Fibroblast of skin of abdomen (primary cell): Measurements from ENCODE around the gene TGFB1.

Source experiments
- DNase-seq: peaks from one replicate; pipeline ENCODE4 v3.0.0-alpha.2; 2013

Gene TGFB1

DNA sequence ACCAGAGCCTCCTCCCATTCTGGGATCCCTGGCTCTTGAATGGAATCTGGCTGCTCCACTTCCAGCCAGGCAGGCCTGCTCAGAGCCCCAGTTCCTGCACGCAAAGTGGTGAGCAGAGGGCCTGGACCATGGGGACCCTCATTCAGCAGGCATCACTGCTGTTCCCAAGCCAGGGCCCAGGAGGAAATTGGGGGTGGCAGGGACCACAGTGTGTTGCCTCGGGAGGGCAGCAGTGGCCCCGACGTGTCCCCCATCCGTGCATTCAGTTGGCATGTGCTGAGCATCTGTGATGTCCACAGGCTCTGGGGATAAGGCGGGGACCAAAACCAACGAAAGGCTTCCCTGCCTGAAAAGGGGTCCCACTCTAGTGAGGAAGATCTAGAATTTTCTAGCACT is 32.5 kb downstream of the TGFB1 start:
- no peak for DNase-seq

DNA sequence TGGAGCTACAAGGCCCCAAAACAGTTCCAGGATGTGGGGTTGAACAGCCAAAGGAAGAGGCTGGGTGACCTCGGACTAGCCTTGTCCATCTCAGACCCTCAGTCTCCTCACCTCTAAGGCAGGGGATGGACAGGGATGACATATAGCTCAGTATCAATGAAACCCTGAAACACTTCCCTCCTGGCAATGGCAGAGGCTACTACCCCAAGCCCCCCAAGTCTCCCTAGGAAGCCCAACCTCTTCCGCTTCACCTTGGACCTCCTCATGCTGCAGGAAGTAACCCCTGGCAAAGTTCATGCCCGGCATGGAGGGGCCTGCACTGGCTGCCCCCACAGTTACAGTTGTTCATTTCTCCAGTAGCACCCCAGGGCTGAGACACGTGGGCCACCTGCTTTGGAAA is 33.2 kb downstream of the TGFB1 start:
- DNase-seq, result no peak

DNA sequence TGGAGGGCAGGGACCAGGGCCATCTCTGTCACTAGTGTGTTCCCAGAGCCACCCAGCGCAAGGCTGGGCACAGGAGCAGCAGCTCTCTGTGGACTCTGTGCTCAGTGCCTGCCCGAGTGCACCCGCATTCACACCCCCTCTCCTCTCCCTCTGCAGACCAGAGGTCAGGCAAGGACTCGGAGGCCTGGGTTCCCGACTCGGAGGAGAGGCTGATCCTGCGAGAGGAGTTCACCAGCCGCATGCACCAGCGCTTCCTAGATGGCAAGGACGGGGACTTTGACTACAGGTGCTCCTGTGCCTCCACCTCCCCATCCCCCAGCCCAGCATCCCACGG is 33.6 kb downstream of the TGFB1 start:
- no peak for DNase-seq

DNA sequence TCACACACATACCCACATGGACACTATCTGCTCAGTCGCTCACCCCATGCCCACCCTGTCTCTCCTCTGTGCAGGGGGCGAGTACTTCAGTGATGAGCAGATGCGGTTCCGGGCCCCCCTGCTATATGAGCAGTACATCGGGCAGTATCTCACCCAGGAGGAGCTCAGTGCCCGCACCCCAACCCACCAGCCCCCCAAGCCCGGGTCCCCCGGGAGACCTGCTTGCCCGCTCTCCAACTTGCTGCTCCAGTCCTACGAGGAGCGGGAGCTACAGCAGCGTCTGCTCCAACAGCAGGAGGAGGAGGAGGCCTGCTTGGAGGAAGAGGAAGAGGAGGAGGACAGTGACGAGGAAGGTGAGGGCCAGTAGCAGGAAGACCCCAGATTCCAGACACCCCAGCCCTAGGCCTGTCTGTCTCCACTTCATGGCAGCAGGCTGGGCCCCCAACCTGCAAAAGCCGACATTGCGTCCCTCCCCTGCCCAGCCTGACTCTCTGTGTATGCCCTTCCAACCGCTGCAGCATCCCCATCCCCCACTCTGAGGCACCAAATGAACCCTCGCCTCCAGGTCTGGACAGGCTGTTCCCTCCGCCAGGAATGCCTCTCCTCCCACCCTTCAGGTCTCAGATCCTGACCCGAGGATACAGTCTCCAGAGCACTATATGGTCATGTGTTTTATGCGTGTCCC is 34.1 kb downstream of the TGFB1 start:
- DNase-seq, result no peak

DNA sequence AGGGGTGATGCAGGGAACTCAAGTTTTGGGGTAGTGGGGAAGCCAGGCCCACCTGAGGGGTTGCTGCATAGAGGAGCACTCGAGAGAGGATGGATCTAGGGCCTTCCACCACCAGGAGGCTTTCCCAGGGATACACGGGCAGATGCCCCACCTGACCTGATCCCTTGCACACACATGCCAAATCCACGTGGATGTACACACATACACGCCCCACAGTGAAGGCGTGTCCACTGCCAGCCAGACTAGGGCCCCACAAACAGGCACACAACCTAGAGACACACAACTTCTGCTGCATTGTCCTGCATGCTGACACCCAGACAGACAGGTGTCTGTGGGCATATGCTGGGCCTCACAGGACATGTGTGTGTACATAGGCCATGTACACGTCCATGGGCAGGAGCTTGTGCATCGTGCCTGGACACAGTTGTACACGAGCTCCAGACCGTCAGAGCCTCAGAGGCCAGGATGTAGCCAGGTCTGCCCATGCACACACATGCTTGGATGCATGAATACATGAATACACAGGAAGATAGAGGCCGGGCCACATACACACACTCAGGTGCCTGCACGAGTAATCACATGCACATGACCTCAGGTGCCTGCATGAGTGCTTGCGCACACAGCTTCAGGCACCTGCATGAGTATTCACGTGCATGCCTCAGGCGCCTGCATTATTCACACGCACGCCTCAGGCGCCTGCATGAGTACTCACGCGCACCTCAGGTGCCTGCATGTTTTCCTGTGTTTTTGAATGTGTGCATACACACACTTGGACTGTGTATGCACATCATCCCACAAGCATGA is 34.8 kb downstream of the TGFB1 start:
- no peak for DNase-seq

DNA sequence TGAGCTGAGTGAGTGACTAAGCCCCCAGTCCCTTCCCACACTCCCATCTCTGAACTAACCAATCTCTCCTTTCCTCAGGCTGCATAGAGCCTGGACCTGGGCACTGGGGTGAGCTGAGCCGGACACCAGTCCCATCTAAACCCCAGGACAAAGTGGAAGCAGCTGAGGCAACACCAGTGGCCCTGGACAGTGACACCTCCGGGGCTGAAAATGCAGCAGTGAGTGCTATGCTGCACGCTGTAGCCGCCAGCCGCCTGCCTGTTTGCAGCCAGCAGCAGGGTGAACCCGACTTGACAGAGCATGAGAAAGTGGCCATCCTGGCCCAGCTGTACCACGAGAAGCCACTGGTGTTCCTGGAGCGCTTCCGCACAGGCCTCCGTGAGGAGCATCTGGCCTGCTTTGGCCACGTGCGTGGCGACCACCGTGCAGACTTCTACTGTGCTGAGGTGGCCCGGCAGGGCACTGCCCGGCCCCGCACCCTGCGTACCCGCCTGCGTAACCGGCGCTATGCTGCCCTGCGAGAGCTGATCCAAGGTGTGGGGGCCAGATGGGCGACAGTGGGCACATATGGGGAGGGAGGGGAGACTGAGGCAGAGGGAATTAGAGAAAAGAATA is 37.3 kb downstream of the TGFB1 start:
- DNase-seq, result no peak

DNA sequence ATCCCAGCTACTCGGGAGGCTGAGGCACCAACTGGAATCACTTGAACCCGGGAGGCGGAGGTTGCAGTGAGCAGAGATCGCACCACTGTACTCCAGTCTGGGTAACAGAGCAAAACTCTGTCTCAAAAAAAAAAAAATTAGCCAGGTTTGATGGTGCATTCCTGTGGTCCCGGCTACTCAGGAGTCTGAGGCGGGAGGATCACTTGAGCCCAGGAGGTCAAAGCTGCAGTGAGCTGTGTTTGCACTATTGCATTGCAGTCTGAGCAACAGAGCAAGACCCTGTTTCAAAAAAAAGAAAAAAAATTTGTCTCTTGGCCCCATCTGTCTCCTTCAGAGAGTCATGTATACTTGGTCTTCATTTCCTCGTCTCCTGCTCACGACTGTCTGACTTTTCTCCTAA is 42.1 kb downstream of the TGFB1 start:
- no peak for DNase-seq

DNA sequence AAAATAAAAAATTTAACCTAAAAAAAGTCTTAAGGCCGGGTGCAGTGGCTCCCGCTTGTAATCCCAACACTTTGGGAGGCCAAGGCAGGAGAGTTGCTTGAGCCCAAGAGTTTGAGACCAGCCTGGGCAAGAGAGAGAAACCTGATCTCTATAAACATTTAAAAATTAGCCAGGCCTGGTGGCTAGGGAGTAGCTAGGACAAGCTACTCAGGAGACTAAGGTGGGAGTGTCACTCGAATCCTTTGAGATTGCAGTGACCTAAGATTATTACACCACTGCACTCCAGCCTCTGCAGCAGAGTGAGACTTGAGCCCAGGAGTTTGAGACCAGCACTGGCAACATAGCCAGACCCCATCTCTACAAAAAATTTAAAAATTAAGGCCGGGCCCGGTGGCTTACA is 42.6 kb downstream of the TGFB1 start:
- DNase-seq, result no peak

DNA sequence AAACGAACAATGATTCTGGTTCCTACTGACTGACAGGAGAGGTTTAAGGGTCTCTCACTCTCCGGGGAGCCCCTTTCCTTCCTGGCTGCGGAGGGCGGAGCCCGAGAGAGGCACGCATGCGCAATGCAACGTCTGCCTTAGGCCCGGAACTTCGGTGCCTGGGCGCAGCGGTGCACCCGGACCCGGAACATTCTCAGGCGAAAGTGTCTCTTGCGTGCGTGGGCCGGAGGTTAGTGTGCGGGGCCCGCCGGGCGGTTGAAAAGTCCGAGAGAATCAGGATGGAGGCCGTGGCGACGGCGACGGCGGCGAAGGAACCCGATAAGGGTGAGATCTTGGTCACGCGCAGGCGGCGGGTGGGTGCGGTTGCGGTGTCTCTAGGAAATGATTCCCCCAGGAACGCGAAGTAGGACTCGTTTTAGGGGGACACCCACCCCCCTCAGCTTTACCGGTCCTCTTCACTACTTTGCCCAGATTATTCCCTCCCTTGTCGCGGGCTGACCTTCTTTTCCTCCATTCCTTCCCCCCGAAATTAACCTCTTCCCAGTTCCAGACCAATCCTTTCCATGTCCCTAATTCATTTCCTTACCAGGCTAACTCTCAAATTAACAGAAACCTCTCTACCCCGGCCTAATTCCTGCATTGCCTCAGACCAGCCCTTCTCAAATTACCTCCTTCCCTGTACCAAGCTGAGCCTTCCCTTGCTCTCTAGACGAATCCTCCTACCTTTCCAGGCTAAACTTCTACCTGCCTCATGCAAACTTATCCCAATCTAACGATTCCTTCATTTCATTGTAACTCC is 43.5 kb downstream of the TGFB1 start, which contains the start of gene CCDC97:
TSS of gene CCDC97 (plus strand) at position 140 of the 799 bp plus-strand sequence. CDS start at position 279, 139 bp downstream.
- DNase-seq, result peak; percentile 86

DNA sequence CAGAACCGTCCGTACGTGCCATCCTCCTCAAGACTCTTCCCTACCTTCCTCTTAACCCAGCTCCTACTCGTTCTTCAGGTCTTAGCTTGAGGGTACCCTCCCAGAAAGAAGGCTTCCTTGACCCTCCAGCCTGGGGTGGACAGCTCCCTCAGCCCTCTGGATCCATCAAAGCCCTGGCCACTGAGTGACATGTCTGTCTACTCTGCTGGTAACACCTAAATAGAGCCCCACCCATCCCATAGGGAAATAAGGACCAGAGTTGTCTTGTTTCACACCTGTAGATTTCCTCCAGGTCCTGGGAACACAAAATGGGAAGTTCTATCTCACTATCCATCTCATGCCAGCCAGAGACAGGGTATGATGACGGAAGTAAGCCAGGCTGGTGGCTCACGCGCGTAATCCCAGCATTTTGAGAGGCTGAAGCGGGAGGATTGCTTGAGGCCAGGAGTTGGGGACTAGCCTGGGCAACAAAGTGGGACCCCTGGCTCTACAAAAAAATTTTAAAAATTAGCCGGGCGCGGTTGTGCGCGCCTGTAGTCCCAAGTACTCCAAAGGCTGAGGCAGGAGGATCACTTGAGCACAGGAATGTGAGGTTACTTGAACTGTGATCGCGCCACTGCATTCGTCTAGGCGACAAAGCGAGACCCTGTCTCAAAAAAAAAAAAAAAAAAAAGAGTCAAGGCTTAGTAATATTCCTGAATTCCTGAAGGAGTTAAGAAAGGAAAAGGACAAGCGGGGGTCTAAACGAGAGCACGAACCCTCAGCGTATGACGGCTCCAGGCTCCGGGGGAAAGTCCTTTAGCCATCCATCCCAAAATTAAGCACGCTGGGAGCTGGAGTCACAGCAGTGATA is 44.3 kb downstream of the TGFB1 start:
- DNase-seq, result no peak

DNA sequence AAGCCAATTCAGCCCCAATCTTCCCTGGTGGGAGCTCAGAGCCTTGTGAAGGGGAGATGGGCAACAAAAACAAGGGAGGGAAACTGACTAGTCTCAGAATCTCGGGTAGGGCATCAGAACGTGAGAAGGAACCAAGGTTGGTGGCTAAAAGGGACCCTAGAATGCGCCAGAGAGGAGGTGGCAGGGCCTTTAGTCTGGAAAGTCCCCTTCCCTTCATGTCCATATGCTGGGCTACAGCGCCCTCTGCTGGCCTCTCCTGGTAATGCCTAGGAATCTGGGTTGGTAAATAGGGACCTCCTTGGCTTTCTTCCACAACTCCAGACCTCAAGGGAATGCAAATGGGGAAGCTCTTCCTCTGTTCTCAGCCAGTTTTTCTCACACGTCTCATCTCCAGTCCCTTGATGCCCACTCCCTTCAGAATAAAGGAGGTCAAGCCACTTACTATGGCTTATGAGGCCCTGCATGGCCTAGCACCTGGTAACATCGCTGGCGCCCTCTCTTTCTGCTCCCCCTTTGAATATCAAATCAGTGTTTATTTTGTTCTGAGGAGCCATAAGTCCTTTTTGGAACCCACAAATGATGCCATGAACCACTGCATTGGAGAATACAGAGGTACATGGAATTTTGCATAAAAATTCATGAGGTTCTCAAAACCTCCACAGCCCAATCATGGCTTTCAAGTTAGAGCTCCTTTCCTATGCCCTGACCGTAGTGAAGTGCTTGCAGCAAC is 45.1 kb downstream of the TGFB1 start:
- peak; percentile 86 for DNase-seq

DNA sequence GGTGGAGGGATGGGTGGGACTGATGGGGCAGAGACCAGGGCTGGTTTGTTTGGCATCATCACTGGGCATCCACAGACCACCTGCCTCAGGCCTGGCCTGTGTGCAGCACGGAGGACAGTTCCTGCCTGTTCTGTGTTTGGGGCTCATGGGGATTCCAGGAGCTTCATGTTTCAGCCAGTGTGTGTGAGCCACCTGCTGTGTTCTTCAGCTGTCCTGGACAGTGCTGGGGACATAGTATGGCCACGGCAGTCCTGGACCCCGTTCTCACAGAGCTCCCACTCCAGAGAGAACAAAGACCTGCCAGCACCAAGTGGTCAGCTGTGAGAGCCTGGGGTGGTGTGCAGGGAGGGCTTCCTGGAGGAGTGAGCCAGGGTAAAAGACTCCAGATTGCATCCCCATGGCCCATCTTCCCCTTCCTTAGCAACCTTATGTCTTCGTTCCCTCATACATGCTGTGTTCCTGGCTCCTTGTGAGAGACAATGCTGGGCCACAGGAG is 45.7 kb downstream of the TGFB1 start:
- DNase-seq, result no peak

DNA sequence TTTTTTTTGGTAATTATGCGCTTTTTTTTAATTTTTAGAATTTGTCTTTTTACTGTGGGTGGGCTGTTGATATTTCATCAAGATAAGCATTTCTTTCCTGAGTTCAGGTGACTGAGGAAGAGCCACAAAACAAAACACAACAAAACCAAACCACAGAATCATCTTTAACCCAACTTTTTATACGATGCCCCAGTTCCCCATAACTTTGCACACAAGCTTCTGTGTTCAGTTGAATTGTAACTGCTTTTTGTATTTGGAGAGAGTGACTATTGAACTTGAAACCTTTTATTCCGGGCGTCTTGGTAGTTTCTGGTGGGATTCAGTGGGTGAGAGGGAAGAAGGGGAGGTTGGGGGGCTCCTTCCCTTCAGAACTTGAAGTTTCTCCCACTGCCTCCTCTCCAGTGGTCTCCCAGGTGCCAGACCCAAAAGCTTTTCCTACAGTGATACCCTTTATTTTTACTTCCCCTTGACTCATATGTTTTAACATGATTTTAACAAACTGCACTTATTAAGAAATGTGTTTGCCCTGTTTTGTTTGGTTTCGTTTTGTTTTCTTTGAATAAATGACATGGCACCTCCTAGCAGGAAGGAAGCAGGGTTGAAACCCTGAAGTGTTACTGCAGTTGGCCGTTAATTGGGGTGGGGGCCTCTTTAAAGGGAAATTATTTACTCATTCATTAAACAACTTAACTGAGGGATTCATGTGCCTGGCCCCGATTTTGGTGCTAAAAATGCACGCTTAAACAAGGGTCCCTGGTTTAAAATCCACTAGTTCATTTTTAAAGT is 46.4 kb downstream of the TGFB1 start:
- no peak for DNase-seq

DNA sequence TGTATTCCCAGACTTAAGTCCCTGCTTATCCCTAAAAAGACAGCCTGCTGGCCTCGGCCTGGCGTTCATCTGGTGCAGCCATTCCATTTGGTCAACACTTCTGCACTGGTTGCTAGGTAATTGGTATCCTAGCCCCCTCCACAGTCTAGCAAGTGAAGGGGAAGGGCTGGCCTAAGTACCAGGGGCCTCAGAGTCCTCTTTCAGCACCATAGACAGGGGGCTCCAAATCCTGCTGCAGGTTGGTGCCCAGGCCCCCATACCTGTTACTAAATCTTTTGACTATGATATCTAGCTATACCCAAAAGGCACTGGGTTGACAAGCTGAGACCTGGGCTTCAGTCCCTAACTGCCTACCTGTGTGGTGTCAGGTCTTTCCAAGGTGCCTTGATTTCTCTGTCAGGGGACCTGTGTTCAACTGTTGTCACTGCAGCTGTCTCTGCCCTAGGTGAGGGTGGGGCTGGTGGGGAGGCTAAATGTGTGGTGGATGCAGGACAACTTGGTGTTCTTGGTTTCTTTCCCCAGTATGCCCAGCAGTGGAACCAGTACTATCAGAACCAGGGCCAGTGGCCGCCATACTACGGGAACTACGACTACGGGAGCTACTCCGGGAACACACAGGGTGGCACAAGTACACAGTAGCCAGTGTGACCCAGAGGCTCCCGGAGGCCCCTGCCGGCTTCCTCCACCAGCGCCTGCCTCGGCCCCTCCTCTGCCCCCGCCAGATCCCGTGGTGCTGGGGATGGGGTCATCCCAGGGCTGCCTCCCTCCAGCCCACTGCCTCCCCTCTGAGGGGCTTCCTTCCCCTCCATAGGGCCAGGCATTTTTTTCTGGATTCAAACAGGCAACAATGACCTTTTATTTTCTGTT is 47.6 kb downstream of the TGFB1 start:
- DNase-seq, result no peak

DNA sequence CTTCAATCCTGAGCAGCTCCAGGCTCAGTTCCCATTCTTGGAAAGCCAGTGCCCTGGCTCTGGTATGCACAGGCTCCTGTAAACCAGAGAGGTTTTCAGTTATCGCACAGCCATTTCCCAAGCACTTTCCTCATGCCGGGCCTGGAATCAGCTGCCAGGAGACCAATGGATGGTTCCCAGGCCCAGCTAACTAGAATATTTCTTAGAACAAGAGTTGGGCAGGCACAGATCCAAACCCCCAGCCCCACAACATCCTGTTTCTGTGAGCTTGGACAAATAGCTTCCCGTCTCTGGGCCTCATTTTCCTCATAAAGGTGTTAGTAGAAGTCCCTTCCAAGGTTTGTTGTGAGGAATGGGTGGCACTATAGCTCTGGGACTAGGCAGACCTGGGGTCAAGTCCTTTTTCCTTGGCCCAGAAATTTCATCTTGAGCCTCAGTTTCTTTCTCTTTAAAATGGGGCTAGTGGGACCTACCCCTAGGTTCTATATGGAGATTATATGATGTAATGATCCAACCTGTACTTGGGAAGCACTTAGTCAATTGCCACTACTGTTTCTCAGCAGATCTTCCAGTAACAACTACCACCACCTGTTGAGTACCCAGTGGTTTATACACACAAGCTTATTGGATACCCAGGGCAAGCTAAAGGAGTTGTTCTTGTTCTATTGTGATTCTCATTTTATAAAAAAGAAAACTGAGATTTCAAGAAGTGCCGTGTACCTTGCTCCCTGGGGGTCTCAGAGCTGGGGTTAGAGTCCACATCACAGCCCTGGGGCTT is 48.8 kb downstream of the TGFB1 start:
- no peak for DNase-seq

DNA sequence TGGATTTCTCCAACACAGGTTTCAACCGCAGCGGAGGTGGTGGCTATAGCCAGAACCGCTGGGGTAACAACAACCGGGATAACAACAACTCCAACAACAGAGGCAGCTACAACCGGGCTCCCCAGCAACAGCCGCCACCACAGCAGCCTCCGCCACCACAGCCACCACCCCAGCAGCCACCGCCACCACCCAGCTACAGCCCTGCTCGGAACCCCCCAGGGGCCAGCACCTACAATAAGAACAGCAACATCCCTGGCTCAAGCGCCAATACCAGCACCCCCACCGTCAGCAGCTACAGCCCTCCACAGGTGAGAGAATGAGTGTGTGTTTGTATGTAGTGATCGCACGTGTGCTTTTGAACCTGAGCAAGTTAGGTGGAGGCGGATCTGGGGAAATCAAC is 49.8 kb downstream of the TGFB1 start:
- DNase-seq, result no peak

DNA sequence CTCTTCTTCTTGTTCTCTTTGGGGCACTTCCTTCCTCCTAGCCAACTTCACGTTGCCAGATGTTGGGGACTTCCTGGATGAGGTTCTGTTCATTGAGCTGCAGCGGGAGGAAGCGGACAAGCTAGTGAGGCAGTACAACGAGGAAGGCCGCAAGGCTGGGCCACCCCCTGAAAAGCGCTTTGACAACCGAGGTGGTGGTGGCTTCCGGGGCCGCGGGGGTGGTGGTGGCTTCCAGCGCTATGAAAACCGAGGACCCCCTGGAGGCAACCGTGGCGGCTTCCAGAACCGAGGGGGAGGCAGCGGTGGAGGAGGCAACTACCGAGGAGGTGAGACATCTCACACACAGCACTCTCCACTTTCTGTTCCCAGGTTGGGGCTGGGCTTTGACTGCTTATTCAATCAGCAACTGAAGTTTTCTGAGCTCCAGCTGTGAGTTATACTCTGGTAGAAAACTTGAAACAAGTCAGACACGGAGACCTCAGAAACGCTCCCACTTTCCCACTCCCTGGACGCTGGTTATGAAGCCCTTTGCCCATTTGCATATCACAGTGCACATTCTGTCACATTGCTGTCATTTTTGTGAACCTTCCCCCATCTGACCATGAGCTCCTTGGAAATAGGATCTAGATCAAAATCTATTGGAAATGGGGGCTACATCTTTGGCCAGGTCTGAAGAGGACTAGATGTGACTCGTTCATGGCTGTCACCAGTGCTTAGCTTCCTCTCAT is 50.9 kb downstream of the TGFB1 start:
- no peak for DNase-seq

DNA sequence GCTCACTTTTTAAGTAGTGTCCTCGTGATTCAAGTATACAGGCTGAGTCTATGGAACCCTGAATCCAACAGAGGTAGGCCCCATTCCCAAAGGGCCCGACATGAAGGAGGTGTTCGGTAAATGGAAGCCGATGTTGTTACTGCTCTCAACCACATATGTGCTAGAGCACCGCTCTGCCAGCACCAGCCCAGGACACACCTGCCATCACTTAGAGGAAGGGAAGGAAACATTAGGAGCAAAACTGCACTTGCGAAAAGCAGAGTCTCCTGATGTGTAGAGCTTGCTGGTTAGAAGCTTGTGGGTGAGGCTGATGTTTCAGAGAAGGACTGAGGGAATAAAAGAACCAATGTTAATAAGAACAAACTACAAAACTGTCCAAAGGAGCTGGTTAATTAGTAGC is 53.2 kb downstream of the TGFB1 start:
- no peak for DNase-seq
